Body of pancreas (tissue), 4 donors: ENCODE data around the gene MOCS2. TPM values are rescaled to one million over a fixed set of nuclear protein-coding genes. Genes with fewer than 3 reads are reported as not detected.

Experiments
- ATAC-seq: fragments of 150-250 bp; one replicate; pipeline ENCODE4 v1.9.1; 2016
- DNase-seq, 4 donors: peaks; one replicate each; pipeline ENCODE4 v3.0.0-alpha.2; 2019
- H3K27ac ChIP-seq, 4 donors: fragments of 200-600 bp; sonication (generic); 1 replicate in 3 of 4; 2 replicates in 1 of 4; pipeline versions ENCODE4 v1.5.1 to v1.6.1; 2016 to 2019; ENCODE audit warnings: mild to moderate bottlenecking in 1 of 4, mixed read lengths in 1 of 4, moderate library complexity in 1 of 4
- H3K27me3 ChIP-seq, 2 donors: fragments of 200-600 bp; sonication (generic); one replicate each; pipeline ENCODE4 v1.6.0; 2016; ENCODE audit warnings: mild to moderate bottlenecking in 1 of 2
- H3K36me3 ChIP-seq, 2 donors: fragments of 200-600 bp; sonication (generic); replicated peaks in 1 of 2; 2 replicates each; pipeline ENCODE4 v1.5.1; 2016; ENCODE audit warnings: low read depth in 2 of 2; ENCODE audit not compliant: insufficient read depth in 1 of 2
- H3K4me1 ChIP-seq: fragments of 200-600 bp; sonication (generic); one replicate; pipeline ENCODE4 v1.6.0; 2016
- H3K4me3 ChIP-seq, 2 donors: fragments of 200-600 bp; sonication (generic); 1 replicate in 1 of 2; 2 replicates in 1 of 2; pipeline ENCODE4 v1.5.1; 2016 to 2019
- H3K9me3 ChIP-seq, 3 donors: fragments of 200-600 bp; sonication (generic); 1 replicate in 2 of 3; 2 replicates in 1 of 3; pipeline ENCODE4 v1.5.1; 2016
- POLR2A ChIP-seq, 3 donors: fragments of 450-650 bp; IDR thresholded peaks; one replicate each; pipeline ENCODE4 v1.6.1; 2016; ENCODE audit warnings: antibody characterized with exemption in 3 of 3, mild to moderate bottlenecking in 2 of 3
- WGBS, 2 donors: methylation state at CpG; one replicate each; pipeline ENCODE4 v1.1.5; 2017; 5-methylcytosine and 5-hydroxymethylcytosine counted together
- intact Hi-C: fragments of 100-400 bp; cut with DNase I; formaldehyde crosslinking; loops from one replicate; pipeline ENCODE4 v1.15.1; 2023
- total RNA-seq, 2 donors: library from RNA; depleted of rRNA; stranded (reverse); fragments of >200 nt; gene quantifications; one replicate each; pipeline ENCODE4 v1.1.0, GENCODE V29; 2016
- TF ChIP-seq, protein P1 (sequence below), 7 experiments: fragments of 450-650 bp in 4 of 7; fragments of 200-600 bp in 3 of 7; sonication (generic) in 3 of 7; IDR thresholded peaks; one replicate each; pipeline ENCODE4 v1.5.1; 2016 to 2019; ENCODE audit warnings: antibody characterized with exemption in 7 of 7

Gene MOCS2
- total RNA-seq, 2 donors from 2014 or later: 17.8 to 27.5 TPM

DNA sequence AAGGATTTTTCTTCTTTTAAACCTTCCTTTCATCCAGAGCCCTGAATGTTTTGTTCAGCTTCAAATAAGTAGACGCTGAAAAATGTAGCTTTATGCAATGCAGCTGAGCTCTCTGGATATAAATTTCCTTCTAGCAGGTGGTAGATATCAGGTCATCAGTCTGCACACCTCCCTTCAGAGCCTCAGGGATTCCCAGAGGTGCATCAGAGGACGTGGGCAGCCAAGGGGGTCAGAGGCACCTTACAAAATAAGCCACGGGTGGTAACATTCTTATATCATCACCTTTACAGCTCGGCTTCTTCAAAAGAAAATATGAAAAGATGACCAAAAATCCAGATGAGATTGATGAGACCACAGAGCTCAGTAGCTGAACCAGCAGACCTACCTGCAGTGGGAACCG is 19.3 kb downstream of the MOCS2 start:
- no peaks in the 10 kb centered on the region for H3K9me3 ChIP-seq
- H3K27me3 ChIP-seq: no peaks in the 10 kb centered on the region
- H3K27ac ChIP-seq: no peak overlapping the region
- no peaks in the 10 kb centered on the region for H3K36me3 ChIP-seq
- H3K4me1 ChIP-seq: peaks cover 16% of the 10 kb centered on the region
- intact Hi-C loops: no loop called here
- WGBS, 2 donors: 80 to 86% methylated on average over 5 of the region's 5 CpGs
- no peak for DNase-seq
- TF ChIP-seq, protein P1, sequence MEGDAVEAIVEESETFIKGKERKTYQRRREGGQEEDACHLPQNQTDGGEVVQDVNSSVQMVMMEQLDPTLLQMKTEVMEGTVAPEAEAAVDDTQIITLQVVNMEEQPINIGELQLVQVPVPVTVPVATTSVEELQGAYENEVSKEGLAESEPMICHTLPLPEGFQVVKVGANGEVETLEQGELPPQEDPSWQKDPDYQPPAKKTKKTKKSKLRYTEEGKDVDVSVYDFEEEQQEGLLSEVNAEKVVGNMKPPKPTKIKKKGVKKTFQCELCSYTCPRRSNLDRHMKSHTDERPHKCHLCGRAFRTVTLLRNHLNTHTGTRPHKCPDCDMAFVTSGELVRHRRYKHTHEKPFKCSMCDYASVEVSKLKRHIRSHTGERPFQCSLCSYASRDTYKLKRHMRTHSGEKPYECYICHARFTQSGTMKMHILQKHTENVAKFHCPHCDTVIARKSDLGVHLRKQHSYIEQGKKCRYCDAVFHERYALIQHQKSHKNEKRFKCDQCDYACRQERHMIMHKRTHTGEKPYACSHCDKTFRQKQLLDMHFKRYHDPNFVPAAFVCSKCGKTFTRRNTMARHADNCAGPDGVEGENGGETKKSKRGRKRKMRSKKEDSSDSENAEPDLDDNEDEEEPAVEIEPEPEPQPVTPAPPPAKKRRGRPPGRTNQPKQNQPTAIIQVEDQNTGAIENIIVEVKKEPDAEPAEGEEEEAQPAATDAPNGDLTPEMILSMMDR (IDR thresholded peaks at IDR 0.05): no peak
- TF ChIP-seq POLR2A (IDR thresholded peaks at IDR 0.05): no peak
- ATAC-seq: no peak
- no peak overlapping the region for H3K4me3 ChIP-seq

DNA sequence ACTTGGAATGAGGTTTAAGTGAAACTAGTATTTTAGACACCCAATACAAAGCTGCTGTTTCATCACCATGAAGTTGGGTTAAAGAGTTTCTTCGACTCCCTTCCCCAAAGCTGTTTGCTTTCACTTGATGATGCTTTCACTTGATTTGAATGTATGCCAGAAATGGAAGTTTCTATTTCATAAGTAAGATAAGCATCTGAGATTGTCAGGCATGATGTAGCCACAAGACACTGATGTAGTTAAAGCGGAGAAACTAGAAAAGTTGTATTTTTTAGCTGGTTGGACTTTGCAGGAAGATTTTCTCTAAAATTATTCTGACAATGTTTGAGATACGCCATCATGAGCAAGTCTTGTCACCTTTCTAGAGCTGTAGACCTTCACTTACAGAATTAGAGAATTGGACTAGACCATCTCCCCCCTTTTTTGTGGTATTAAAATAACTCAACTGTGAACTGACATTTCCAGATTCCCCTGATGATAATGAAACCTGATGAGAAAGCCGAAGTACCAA is 20.0 kb downstream of the MOCS2 start:
- H3K4me1 ChIP-seq: peaks cover 16% of the 10 kb centered on the region
- DNase-seq (no peak), ATAC-seq (no peak)
- TF ChIP-seq, protein P1 (IDR thresholded peaks at IDR 0.05): no peak
- TF ChIP-seq POLR2A (IDR thresholded peaks at IDR 0.05): no peak
- no peaks in the 10 kb centered on the region for H3K36me3 ChIP-seq
- H3K4me3 ChIP-seq: no peak overlapping the region
- no peak overlapping the region for H3K27ac ChIP-seq
- intact Hi-C loops: no loop called here
- H3K9me3 ChIP-seq: no peaks in the 10 kb centered on the region
- no peaks in the 10 kb centered on the region for H3K27me3 ChIP-seq
- 83 to 87% methylated on average over 4 of the region's 4 CpGs for WGBS, 2 donors

DNA sequence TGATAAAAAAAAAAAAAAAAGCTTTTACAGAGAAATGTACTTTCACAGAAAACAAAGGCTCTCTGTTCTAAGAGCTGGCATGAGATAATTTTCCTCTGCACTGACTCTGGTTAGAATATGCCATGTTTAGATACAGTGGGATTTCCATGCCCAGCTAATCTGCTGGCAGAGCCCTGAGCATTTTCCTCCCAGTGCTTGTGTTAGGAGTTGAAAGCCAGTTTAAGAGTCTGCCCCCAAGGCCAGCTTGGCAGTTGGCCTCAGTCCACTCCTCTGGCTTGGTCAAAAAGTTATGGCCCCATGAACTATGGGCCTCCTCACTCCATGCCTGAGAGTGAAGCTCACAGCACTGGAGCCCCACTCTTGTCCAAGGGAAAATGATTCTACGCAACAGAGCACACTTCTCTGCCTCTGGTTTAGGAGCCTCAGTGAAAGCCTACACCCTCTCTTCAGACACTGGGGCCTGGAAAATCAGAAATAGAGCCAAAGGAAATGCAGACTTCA is 21.9 kb downstream of the MOCS2 start:
- no peaks in the 10 kb centered on the region for H3K9me3 ChIP-seq
- ATAC-seq (peak; percentile 45), DNase-seq (no peak)
- peak overlapping the region in 2 of 4 donors; percentile 64 to 66 for H3K27ac ChIP-seq
- WGBS, 2 donors: 56 to 100% methylated on average over 1 of the region's 1 CpG
- H3K4me3 ChIP-seq: no peak overlapping the region
- TF ChIP-seq, protein P1 (IDR thresholded peaks at IDR 0.05): no peak
- TF ChIP-seq POLR2A (IDR thresholded peaks at IDR 0.05): no peak
- no peaks in the 10 kb centered on the region for H3K36me3 ChIP-seq
- H3K4me1 ChIP-seq: peaks cover 16% of the 10 kb centered on the region
- H3K27me3 ChIP-seq: no peaks in the 10 kb centered on the region
- intact Hi-C loops: no loop called here

DNA sequence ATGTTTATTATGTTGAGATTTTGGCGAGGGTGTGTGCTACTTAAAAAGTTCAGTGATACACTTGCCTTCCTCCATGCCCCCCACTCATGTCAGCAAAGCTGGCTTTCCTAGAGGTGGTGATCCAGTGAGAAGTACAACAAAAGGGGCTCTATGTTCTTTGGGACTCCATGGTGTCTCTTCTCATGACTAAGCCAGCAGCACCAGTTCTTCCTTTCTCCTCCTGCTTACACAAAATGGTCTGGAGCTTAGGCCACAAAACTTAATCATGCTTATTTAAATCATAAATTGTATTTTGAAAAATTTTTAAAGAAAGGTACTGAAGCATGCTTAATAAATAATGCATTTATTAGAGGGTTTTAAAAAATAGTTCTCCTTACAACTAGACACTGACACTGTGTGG is 22.4 kb downstream of the MOCS2 start:
- DNase-seq (no peak), ATAC-seq (no peak)
- TF ChIP-seq, protein P1 (IDR thresholded peaks at IDR 0.05): no peak
- TF ChIP-seq POLR2A (IDR thresholded peaks at IDR 0.05): no peak
- WGBS, 2 donors: 71 to 88% methylated on average over 1 of the region's 1 CpG
- H3K36me3 ChIP-seq: no peaks in the 10 kb centered on the region
- no peaks in the 10 kb centered on the region for H3K9me3 ChIP-seq
- H3K4me1 ChIP-seq: peaks cover 11% of the 10 kb centered on the region
- intact Hi-C loops: no loop called here
- H3K27ac ChIP-seq: peak overlapping the region in 2 of 4 donors; percentile 10 to 27
- H3K4me3 ChIP-seq: no peak overlapping the region
- H3K27me3 ChIP-seq: no peaks in the 10 kb centered on the region
